Measurements from ENCODE around the gene TFF3. TPM values are rescaled to one million over a fixed set of nuclear protein-coding genes. Genes with fewer than 3 reads are reported as not detected.

TFF3 gene
- total and polyA plus RNA-seq, 2 of the 4 experiments (the other 2 are of a cell fraction): not detected

DNA sequence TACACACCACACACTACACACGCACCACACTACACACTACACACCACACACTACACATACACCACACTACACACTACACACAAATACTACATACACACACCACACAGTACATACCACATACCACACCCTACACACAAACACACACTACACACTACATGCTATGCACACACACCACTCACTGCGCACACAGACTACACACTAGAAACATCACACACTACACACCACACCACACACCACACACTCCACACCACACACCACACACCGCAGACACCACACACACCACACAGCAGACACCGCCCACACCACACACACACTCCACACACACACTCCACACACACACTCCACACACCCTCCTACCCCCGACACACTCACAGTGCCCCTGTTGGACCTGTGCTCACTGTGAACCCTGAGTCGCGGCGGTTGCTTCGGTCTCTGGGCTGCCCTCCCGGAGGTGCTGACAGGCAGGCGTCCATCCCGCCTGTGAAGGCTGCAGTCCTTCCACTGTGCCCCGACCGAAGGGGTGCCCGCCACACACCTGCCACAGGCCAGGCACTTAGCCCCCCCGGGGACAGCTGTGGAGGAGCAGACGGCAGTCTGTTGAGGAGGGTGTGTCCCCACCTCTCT, 21.4 kb downstream of the TFF3 start:
- no peak overlapping the region for H4K91ac ChIP-seq (ENCODE audit: insufficient read depth, low read depth, low read length)
- no peak overlapping the region for H3K4ac ChIP-seq (ENCODE audit: low read depth, low read length)
- H3K9me3 ChIP-seq (ENCODE audit: control insufficient read depth, insufficient read depth, low read length): peaks cover 2% of the 10 kb centered on the region; the same call in 1 of the 2 replicates
- H3K4me3 ChIP-seq (ENCODE audit: insufficient read depth, low read depth, low read length): no peak overlapping the region
- 94% methylated on average over 9 of the region's 17 CpGs; no CpG with 5 or more reads in 1 of the 2 experiments for WGBS, 2 experiments (ENCODE audit: extremely low coverage in 2 of 2, insufficient read length in 1 of 2)
- H2BK120ac ChIP-seq (ENCODE audit: low read depth, low read length): no peak overlapping the region
- no peak overlapping the region for H3K9ac ChIP-seq (ENCODE audit: low read depth, low read length)
- H3K56ac ChIP-seq (ENCODE audit: extremely low read depth, insufficient read depth, low read length): no peak overlapping the region
- peak overlapping the region; percentile 88 for H2BK5ac ChIP-seq (ENCODE audit: low read depth, low read length, poor library complexity, severe bottlenecking)
- no peak overlapping the region for H3K4me2 ChIP-seq (ENCODE audit: low read depth, low read length)
- H3K79me1 ChIP-seq (ENCODE audit: low read depth in 1 of 2, low read length in 2 of 2): no peaks in the 10 kb centered on the region
- TF ChIP-seq ELK1 (IDR thresholded peaks at IDR 0.05; ENCODE audit: borderline replicate concordance, low read depth, low read length): no peak
- TF ChIP-seq RFX5 (IDR thresholded peaks at IDR 0.05; ENCODE audit: low read depth, low read length): no peak
- TF ChIP-seq MAZ (IDR thresholded peaks at IDR 0.05; ENCODE audit: borderline replicate concordance, low read depth, low read length): no peak
- no peak for TF ChIP-seq RAD21 (IDR thresholded peaks at IDR 0.05; ENCODE audit: low read length)
- TF ChIP-seq POLR2A (IDR thresholded peaks at IDR 0.05; ENCODE audit: low read depth, low read length): no peak
- TF ChIP-seq MAFK (IDR thresholded peaks at IDR 0.05; ENCODE audit: low read depth, low read length): no peak
- no peak for TF ChIP-seq CHD1 (IDR thresholded peaks at IDR 0.05; ENCODE audit: low read depth, low read length)
- no peak for TF ChIP-seq FOS (IDR thresholded peaks at IDR 0.05; ENCODE audit: low read depth, low read length)
- no peak for TF ChIP-seq USF2 (IDR thresholded peaks at IDR 0.05; ENCODE audit: low read depth, low read length)
- TF ChIP-seq SMC3 (IDR thresholded peaks at IDR 0.05; ENCODE audit: low read depth, low read length): no peak
- H2BK20ac ChIP-seq (ENCODE audit: low read depth, low read length): no peak overlapping the region
- no peak overlapping the region for H2AK5ac ChIP-seq (ENCODE audit: low read depth, low read length)
- dilution Hi-C loops (cut with HindIII; ENCODE audit: low sequenced_read_pairs, unreplicated experiment): no loop called here
- ATAC-seq (ENCODE audit: low read depth) (no peak), DNase-seq (no peak)
- no peak overlapping the region for H3K18ac ChIP-seq (ENCODE audit: low read depth, low read length)
- no peak overlapping the region for H2BK15ac ChIP-seq (ENCODE audit: low read depth, low read length)
- H3K23ac ChIP-seq (ENCODE audit: low read depth, low read length): no peak overlapping the region
- H3K27ac ChIP-seq (ENCODE audit: insufficient read depth, low read length): no peak overlapping the region
- intact Hi-C loops (cut with micrococcal nuclease): no loop called here
- H3K14ac ChIP-seq (replicated peaks; ENCODE audit: low read depth, low read length): no peak overlapping the region
- H4K20me1 ChIP-seq (ENCODE audit: insufficient read depth, low read length): no peaks in the 10 kb centered on the region; the same call in 1 of the 2 replicates
- H3K36me3 ChIP-seq (ENCODE audit: control insufficient read depth, insufficient read depth, low read length): peaks cover 24% of the 10 kb centered on the region; the same call in 1 of the 2 replicates
- ChIA-PET POLR2A (ENCODE audit: unreplicated experiment) (no interaction called here), CTCF (no interaction called here)
- no peak overlapping the region for H2AFZ ChIP-seq (replicated peaks; ENCODE audit: low read length, poor library complexity)
- H3K27me3 ChIP-seq (ENCODE audit: control insufficient read depth, insufficient read depth, low read length): peaks cover 6% of the 10 kb centered on the region
- H4K5ac ChIP-seq (ENCODE audit: low read depth, low read length): no peak overlapping the region
- peaks cover 6% of the 10 kb centered on the region for H3K9me1 ChIP-seq (ENCODE audit: insufficient read depth, low read length)
- no peaks in the 10 kb centered on the region for H3K4me1 ChIP-seq (ENCODE audit: control insufficient read depth, insufficient read depth, low read length)
- in situ Hi-C loops (cut with MboI; ENCODE audit: low sequenced_read_pairs): no loop called here
- no peak overlapping the region for H2AK9ac ChIP-seq (replicated peaks; ENCODE audit: low read depth, low read length, poor library complexity)
- H4K8ac ChIP-seq (ENCODE audit: low read depth in 2 of 2, low read length in 2 of 2): no peak overlapping the region
- BruUV-seq (replicated peaks): no TSS peak
